HG02870 (cell line): Measurements from ENCODE around the gene PSMC3.

Source experiments
- ATAC-seq: cut with Tn5 transposase; IDR thresholded peaks from one replicate; pipeline ENCODE4 v1.9.1; 2021; ENCODE audit warnings: mild to moderate bottlenecking, moderate library complexity; ENCODE audit not compliant: unreplicated experiment

PSMC3 gene

DNA sequence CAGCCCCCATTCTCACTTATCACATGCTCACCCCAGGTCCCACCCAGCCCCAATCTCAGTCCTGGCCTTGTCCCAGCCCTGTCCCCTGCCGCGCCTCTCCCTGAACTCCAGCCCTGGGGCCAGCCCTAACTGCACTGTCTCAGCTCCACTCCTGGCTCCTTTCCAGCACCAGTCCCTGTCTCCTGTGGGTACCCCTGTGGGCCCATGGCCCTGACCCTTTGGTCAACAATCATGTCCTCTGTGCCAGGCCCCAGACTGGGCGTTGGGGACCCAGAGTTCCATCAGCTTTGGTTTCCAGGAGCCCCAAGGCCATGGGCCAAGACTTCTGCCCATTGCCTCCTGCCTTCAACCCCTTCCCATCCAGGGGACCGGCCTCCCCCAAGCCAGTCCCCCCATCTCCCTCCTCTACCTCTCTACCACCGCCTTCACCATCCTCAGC is 48.6 kb downstream of the PSMC3 start:
- ATAC-seq = no peak

DNA sequence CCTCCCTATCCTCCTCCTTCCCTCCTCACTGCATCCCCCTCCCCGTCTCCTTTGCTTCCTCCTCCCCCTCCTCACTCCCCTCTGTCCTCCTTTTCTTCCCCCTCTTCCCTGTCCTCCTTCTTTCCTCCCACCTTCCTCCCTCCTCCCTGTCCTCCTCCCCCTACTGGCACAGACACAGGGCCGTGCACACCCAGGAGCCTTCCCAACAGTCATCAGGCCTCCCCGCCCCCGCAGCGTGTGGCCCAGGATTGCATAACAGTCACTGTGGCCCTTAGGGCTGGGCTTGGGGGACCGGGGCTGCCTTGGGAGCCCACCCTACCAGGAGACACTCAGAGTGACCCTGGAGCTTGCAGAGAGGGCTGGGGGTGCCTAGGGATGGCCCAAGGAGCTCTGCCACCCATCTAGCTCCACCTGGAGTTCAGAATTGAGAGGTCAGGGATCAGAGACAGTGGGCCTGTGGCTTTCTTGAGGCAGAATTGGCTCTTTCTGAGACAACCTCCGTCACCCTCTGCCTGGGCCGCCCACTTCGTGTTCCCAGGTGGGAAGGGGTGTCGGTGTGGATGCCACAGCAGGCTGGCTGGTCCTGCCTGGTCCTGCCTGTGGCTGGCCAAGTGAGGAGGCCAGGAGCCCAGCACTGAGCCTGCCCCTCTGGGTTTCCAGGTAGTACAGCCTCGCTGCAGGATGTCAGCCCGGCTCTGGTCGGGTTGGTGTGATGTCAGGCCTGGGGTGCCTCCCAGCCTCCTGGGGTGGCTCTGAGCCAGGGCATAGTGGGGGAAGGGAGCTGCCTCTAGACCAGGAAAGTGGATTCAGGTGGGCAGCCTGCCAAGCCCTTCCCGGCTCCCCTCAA is 49.5 kb downstream of the PSMC3 start:
- ATAC-seq = peak; percentile 31

DNA sequence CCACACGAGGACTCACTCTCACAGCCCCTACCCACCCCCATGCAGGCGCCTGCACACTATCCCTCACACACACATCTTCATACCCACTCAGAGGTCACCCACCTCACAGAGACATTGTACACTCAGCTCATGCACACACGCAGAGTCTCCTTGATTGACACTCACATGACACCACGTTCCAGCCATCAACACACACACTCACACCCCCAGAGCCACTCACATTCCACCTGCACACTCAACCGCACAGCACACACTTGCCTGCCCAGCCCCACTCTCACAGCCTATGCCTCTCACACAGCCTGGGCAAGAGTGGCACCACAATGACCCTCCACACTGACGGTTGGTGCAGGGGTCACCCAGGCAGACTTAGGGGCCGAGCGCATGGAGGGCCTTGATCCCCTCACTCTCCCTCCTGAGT is 50.1 kb downstream of the PSMC3 start:
- no peak for ATAC-seq

DNA sequence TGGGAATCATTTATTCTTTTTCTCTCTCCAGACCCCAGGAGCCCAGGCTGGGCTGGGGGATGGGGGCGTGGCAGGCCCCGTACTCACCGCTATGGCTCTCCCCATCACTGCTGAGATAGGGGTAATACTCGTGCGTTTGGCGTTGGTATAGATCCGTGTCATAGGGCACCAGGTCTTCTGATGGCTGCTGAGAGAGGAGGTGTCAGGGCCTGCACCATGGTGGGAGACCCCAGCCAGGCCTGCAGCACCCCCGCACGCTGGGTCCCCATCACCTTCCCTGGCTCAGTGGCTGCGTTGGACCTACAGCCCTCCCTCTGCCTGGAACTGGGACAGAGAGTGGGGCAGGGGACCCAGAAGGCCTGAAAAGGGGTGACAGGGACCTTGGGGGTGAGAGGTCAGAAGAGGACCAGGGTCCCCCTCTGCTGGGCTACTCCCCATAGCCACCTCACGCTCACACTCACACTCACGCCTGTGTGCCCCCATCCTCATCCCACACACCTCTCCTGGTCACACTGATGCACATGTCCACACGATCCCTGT is 50.6 kb downstream of the PSMC3 start:
- no peak for ATAC-seq

DNA sequence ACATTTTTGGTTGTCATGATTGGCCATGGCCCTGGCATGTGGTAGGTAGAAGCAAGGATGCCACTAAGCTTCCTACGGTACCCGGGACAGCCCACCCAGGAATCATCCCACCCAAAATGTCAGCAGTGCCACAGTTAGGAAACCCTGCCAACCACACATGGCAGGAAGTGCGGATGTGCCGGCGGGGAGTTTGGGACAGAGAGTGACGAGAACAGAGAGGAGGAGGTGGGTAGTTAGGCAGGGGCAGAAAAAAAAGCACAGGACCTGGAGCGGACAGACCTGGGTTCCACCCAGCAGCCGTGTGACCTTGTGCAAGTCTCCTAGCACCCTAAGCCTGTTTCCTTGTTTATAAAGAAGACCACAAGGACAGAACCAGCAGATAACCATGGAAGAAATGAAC is 51.2 kb downstream of the PSMC3 start:
- ATAC-seq = no peak

DNA sequence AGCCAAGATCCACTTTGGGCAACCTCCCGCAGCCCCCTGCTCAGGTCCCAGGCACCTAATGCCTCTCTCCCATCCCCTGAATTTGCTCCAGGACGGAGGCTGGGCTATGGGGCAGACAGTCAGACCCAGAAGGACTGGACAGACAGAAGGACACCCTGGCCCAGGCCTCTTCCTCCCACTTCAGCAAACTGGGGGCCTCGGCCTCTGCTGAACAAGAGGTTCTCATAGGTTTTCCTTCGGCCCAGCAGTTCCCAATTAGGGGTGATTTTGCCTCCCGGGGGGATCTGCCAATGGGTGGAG is 51.6 kb downstream of the PSMC3 start:
- ATAC-seq = no peak

DNA sequence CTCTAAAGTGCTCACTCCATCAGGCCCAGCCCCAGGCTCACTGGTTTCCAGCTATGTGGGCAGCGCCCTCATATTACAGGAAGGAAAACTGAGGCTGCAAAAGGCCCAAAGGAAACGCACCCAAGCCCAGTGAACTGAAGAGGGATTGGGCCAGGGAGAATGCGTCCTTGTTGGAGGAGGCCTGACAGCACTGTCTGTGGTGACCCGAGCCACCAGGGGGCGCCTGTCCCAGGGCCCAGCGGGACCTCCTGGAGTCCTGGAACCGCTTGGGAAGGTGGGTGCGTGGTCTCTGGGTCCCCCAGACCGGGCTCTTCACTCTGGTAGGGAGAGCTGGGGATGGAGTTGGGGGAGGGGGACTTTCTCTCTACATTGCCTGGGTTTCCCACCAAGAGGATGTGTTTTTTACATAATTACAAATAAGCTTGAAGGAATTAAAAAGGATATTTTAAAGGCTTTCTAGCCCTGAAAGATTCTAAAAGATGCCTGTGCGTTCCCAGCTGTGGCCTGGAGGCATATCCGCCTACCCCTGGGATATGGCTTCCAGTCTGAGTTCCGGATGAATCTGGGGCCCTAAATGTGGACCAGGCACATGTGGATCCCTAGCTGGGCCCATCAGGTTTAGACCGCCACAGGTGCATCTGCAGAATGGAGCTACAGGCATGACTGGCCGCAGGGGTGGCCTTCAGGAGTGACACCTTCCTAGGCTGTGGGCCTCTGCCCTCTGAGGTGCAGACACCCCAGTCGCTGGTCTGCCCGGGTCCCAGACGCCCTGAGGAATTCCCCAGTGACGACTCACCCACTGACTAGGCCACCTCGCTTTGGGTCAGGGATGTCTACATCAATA is 52.1 kb downstream of the PSMC3 start:
- ATAC-seq = no peak

DNA sequence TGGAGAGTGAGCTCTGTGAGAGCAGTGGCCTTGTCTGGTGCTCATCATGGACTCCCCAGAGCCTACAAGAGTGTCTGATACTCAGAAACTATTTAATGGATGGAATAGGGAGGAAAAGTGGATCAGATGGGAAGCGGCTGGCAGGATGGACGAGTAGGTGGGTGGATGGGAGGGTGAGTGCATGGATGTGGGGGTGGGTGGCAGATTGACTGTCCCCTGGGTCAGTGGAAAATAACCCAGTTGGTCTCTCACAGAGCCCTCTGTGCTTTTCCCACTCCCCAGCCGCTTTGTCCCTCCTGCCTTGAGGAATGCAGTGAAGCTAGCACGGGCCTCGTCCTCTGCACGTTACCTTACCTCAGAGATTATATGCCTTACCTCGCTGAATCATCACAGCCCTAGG is 53.8 kb downstream of the PSMC3 start:
- ATAC-seq = no peak

DNA sequence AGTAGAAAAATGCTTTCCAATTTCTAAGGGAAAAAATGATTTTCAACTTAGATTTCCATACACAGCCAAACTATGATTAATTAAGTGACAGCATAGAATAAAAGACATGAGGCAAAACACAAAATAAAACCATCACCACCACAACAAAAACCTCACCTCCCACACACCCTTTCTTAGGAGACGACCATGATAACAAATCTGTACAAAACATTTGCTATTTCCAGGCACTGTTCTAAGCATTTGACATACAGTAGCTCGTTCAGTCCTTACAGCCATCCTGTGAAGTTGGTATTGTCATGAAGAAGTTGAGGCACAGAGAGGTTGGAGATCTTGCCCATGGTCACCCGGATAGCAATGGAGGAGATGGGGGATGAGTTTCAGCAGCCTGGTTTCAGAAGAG is 56.6 kb downstream of the PSMC3 start:
- ATAC-seq = no peak
